ENCODE results near the gene HCAR2. TPM values are rescaled to one million over a fixed set of nuclear protein-coding genes. Genes with fewer than 3 reads are reported as not detected.
A peak's percentile ranks its signal among the peaks of the same experiment; 100 is the strongest.
"Not testable (repeated sequence)": the region's sequence is repeated elsewhere in the genome, so short reads cannot be mapped to it uniquely, and the experiment has no call there.

Gene HCAR2
- polyA plus RNA-seq, 6 donors from 2014 or later = not detected

- not testable (repeated sequence) for H3K4me1 Mint-ChIP-seq; H3K27ac Mint-ChIP-seq; ATAC-seq (ENCODE audit: low read depth in 2 of 2); H3K27me3 Mint-ChIP-seq; DNase-seq; H3K4me3 Mint-ChIP-seq; H3K9me3 Mint-ChIP-seq; H3K36me3 Mint-ChIP-seq
These were observed 6.1 kb upstream of the HCAR2 start for GRCh38 chr12:122709287-122709686.

- H3K4me3 Mint-ChIP-seq; H3K4me1 Mint-ChIP-seq; DNase-seq; H3K9me3 Mint-ChIP-seq; H3K36me3 Mint-ChIP-seq; ATAC-seq (ENCODE audit: low read depth in 2 of 2); H3K27me3 Mint-ChIP-seq: not testable (repeated sequence)
- H3K27ac Mint-ChIP-seq = peak overlapping the region in 1 of 6 donors; percentile 74
These were observed 684 bp upstream of the HCAR2 start for GRCh38 chr12:122703841-122704240.

DNA sequence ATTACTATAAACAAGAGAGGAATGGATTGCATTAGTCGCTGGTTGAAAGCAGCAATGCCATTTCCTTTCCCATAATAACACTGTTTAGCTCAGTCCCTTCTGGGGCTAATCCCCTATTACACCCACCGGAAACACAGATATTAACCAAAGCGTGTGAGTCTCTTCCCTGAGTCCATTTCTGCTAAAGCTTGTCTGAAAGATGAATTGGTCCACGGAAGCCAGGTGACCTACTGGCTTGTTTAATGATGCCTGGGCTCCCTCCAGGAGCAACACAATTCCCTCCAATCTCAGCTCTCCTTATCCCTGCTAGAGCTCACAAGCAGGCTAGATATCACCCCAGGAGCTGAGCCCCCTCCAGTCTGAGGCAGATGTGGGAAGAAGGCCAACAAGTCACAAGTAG is 1.7 kb downstream of the HCAR2 start:
- H3K4me1 Mint-ChIP-seq; H3K36me3 Mint-ChIP-seq; H3K27me3 Mint-ChIP-seq; H3K9me3 Mint-ChIP-seq; H3K27ac Mint-ChIP-seq; DNase-seq; H3K4me3 Mint-ChIP-seq; ATAC-seq (ENCODE audit: low read depth in 2 of 2): not testable (repeated sequence)

GRCh38 chr12:122700038-122700710 is 3.0 kb downstream of the HCAR2 start:
- ATAC-seq (ENCODE audit: low read depth in 2 of 2); H3K4me1 Mint-ChIP-seq; H3K4me3 Mint-ChIP-seq; DNase-seq; H3K36me3 Mint-ChIP-seq; H3K27ac Mint-ChIP-seq; H3K9me3 Mint-ChIP-seq; H3K27me3 Mint-ChIP-seq: not testable (repeated sequence)

DNA sequence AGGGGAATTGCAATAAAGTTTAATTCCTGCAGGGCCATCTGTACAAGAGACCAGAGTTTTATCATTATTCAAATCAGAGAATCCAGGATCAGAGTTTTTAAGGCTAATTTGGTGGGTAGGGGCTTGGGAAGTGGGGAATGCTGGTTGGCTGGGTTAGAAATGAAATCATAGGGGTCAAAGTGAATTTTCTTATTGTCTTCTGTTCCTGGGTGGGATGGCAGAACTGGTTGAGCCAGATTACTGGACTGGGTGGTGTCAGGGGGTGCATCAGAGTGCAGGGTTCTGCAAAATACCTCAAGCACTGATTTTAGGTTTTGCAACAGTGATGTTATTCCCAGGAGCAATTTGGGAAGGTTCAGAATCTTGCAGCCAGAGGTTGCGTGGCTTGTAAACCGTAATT is 6.2 kb downstream of the HCAR2 start:
- not testable (repeated sequence) for H3K36me3 Mint-ChIP-seq; H3K9me3 Mint-ChIP-seq; DNase-seq; ATAC-seq (ENCODE audit: low read depth in 2 of 2); H3K27ac Mint-ChIP-seq; H3K4me1 Mint-ChIP-seq; H3K27me3 Mint-ChIP-seq; H3K4me3 Mint-ChIP-seq

DNA sequence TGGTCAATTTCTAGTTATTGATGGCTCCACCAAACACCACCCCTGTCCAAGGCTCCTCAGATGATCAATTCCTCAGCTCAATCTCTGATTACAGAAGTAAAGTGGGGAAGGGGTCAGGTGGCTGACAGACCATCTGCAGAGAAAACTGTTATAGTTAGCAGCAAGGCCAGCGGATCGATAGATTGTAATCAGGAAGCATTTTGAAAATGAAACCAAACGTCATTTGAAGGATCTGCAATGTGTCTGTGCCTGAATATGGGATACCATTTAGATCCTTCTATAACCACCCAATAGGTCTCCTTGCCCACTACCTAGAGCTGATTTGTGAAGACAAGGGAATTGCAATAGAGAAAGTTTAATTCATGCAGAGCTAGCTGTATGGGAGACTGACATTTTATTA is 11.6 kb downstream of the HCAR2 start:
- ATAC-seq (ENCODE audit: low read depth in 2 of 2) = no peak
- Mint-ChIP-seq H3K4me3 (peak overlapping the region in 1 of 8 donors; percentile 73), H3K4me1 (peaks cover 0 to 4% (median 4%) of the 10 kb centered on the region in 3 donors), H3K27ac (no peak overlapping the region), H3K9me3 (no peaks in the 10 kb centered on the region), H3K27me3 (no peaks in the 10 kb centered on the region), H3K36me3 (no peaks in the 10 kb centered on the region)
- no peak for DNase-seq

DNA sequence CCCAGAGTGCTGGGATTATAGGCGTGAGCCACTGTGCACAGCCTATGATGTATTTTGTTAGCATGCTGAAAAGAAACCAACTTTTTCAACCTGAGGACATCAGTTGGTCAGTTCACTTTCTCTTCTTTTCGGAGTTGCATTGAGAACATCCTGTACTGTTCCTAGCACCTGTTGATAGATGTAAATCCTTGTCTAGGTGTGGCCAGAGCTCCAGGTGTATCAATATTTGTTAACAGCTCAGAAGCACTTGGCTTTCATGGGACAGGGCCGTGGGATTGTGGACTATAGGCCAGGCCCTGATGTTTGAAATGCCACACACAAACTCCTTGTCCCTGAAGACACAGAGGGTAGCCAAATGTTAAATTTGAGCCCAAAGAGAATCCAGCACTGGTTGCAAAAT is 14.9 kb downstream of the HCAR2 start:
- H3K36me3 Mint-ChIP-seq = no peaks in the 10 kb centered on the region
- H3K4me1 Mint-ChIP-seq = peaks cover 0 to 4% (median 4%) of the 10 kb centered on the region in 3 donors
- no peaks in the 10 kb centered on the region for H3K9me3 Mint-ChIP-seq
- no peaks in the 10 kb centered on the region for H3K27me3 Mint-ChIP-seq
- no peak overlapping the region for H3K27ac Mint-ChIP-seq
- DNase-seq (no peak), ATAC-seq (ENCODE audit: low read depth in 2 of 2) (no peak)
- H3K4me3 Mint-ChIP-seq = no peak overlapping the region

DNA sequence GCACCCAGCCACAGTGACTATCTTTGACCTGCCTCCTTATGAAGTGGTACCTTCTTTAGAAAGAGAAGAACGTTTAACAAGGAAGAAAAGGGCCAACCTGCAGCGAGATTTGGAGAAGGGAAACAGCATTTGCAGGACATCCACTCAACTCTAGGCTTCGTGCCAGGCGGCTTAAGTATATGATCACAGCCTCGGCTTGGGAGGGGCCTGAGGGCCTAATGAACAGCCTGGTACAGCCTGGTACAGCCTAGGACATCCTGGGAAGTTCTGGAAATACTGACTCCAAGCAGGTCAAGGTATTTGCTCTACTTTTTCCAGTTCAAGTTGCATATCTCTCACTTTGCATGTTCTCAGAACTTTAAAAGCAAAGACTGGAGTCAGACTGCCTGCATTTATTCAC is 16.1 kb downstream of the HCAR2 start:
- H3K27ac Mint-ChIP-seq = no peak overlapping the region
- H3K9me3 Mint-ChIP-seq = no peaks in the 10 kb centered on the region
- peaks cover 0 to 4% (median 4%) of the 10 kb centered on the region in 3 donors for H3K4me1 Mint-ChIP-seq
- no peaks in the 10 kb centered on the region for H3K27me3 Mint-ChIP-seq
- no peaks in the 10 kb centered on the region for H3K36me3 Mint-ChIP-seq
- ATAC-seq (ENCODE audit: low read depth in 2 of 2) (no peak), DNase-seq (no peak)
- no peak overlapping the region for H3K4me3 Mint-ChIP-seq

- peaks cover 0 to 2% (median 1%) of the 10 kb centered on the region in 3 donors for H3K4me1 Mint-ChIP-seq
- H3K27me3 Mint-ChIP-seq = no peaks in the 10 kb centered on the region
- no peaks in the 10 kb centered on the region for H3K9me3 Mint-ChIP-seq
- H3K36me3 Mint-ChIP-seq = no peaks in the 10 kb centered on the region
- ATAC-seq (ENCODE audit: low read depth in 2 of 2) = no peak
- peak overlapping the region in 1 of 6 donors; percentile 44 for H3K27ac Mint-ChIP-seq
- no peak for DNase-seq
- no peak overlapping the region for H3K4me3 Mint-ChIP-seq
These were observed 16.6 kb downstream of the HCAR2 start for GRCh38 chr12:122686538-122686937.

DNA sequence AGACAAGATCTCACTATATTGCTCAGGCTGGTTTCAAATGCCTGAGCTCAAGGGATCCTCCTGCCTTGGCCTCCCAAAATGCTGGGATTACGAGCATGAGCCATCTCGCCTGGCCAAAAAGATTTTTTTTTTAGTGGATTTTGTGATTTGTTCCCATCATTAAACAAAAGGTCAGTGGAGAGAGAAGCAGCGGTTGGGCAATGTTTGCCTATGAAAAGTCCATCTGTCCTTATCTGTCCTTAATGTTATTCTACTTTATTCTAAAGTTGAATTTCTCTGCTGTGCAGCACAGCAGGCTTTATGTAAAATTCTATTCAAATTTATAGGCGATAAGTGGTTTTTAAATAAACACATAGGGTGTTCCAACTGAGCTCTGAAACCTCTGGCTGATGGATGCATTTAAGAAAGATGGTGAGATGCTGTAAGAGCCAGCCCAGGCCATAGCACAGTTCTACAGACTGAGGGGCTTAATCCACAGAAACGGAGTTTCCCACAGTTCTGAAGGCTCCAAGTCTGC is 18.8 kb downstream of the HCAR2 start:
- ATAC-seq (ENCODE audit: low read depth in 2 of 2) = no peak
- DNase-seq = no peak
- H3K27ac Mint-ChIP-seq = no peak overlapping the region
- no peaks in the 10 kb centered on the region for H3K9me3 Mint-ChIP-seq
- no peak overlapping the region for H3K4me3 Mint-ChIP-seq
- H3K27me3 Mint-ChIP-seq = no peaks in the 10 kb centered on the region
- H3K4me1 Mint-ChIP-seq = no peaks in the 10 kb centered on the region
- H3K36me3 Mint-ChIP-seq = no peaks in the 10 kb centered on the region

DNA sequence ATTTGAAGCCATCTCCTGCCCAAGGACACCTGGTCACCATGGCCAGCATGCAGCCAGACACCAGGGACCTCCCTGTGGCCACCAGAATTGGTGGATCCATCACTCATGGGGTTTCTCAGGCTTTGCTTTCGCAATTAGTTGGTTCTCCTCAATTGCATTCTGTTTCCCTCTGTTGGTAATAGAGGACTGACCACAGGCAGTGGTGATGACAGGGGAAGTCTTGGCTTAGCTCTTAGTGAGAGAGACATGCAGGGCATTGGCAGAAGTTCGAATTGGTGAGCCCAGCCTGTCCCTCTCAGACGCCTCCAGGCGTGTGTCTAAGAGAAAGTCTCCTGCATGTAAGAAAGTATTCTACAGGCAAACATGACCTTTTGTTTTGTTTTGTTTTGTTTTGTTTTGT is 21.3 kb downstream of the HCAR2 start:
- Mint-ChIP-seq H3K9me3 (no peaks in the 10 kb centered on the region), H3K27ac (peak overlapping the region in 1 of 6 donors; percentile 22), H3K36me3 (no peaks in the 10 kb centered on the region), H3K4me1 (peaks cover 0 to 5% (median 0%) of the 10 kb centered on the region in 3 donors), H3K4me3 (no peak overlapping the region), H3K27me3 (peaks cover 0 to 5% (median 0%) of the 10 kb centered on the region in 3 donors)
- ATAC-seq (ENCODE audit: low read depth in 2 of 2) = no peak
- no peak for DNase-seq

DNA sequence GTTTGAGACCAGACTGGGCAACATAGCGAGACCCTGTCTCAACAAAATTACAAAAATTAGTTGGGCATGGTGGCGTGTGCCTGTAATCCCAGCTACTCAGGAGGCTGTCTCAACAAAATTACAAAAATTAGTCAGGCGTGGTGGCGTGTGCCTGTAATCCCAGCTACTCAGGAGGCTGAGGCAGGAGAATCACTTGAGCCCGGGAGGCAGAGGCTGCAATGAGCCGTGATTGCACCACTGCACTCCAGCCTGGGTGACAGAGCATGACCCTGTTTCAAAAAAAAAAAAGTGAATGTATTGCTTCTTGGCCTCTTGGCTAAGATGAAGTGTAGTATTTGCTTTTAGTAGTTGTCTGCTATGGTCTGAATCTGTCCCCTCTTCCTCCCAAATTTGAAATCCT is 22.2 kb downstream of the HCAR2 start:
- H3K4me3 Mint-ChIP-seq, H3K27me3 Mint-ChIP-seq: not testable (repeated sequence)

GRCh38 chr12:122676781-122677180 is 26.4 kb downstream of the HCAR2 start:
- H3K36me3 Mint-ChIP-seq, DNase-seq, H3K27ac Mint-ChIP-seq: not testable (repeated sequence)

More for the DNA sequence above, 22.2 kb downstream of the HCAR2 start:
- H3K36me3 Mint-ChIP-seq; H3K4me1 Mint-ChIP-seq; ATAC-seq (ENCODE audit: low read depth in 2 of 2); H3K27ac Mint-ChIP-seq; H3K9me3 Mint-ChIP-seq; DNase-seq: not testable (repeated sequence)

DNA sequence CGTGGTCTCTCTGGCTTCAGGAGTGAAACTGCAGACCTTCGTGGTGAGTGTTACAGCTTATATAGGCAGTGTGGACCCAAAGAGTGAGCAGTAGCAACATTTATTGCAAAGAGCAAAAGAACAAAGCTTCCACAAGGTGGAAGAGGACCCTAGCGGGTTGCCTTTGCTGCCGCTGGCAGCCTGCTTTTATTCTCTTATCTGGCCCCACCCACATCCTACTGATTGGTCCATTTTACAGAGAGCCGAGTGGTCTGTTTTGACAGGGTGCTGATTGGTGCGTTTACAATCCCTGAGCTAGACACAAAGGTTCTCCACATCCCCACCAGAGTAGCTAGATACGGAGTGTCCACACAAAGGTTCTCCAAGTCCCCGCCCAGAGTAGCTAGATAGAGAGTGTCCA is 27.1 kb downstream of the HCAR2 start:
- not testable (repeated sequence) for H3K4me1 Mint-ChIP-seq; ATAC-seq (ENCODE audit: low read depth in 2 of 2); H3K36me3 Mint-ChIP-seq; H3K9me3 Mint-ChIP-seq; DNase-seq; H3K27ac Mint-ChIP-seq; H3K27me3 Mint-ChIP-seq; H3K4me3 Mint-ChIP-seq

More at GRCh38 chr12:122676781-122677180, 26.4 kb downstream of the HCAR2 start:
- not testable (repeated sequence) for H3K9me3 Mint-ChIP-seq; ATAC-seq (ENCODE audit: low read depth in 2 of 2); H3K27me3 Mint-ChIP-seq; H3K4me3 Mint-ChIP-seq; H3K4me1 Mint-ChIP-seq
